Heart left ventricle (tissue), 13 donors: ENCODE data around the gene VSIG2.

Experiments used
- CTCF ChIP-seq, 12 donors: fragments of 200-600 bp; sonication (generic) in 4 of 12; IDR thresholded peaks; one replicate each; pipeline versions ENCODE4 v1.5.0 to v1.8.0; 2018 to 2022; ENCODE audit warnings: antibody characterized with exemption in 12 of 12, mild to moderate bottlenecking in 5 of 12
- POLR2A ChIP-seq, 2 donors: fragments of 450-650 bp; IDR thresholded peaks; one replicate each; pipeline ENCODE4 v1.6.1; 2017; ENCODE audit warnings: antibody characterized with exemption in 2 of 2, mild to moderate bottlenecking in 2 of 2, moderate library complexity in 2 of 2
- donor health status: ischemic (EF 13 %, LVEDD 7.1; RV severe dilation, severe dysfunction).
- donor health status: DM: no; HTN: yes; CAD: no.
- donor health status: DM: no; HTN: no; CAD: no.
- donor health status: ischemic (EF 25% LVEDD 6.9; RV normal size, moderate dysfunction).
- donor health status: ischemic (EF 25% LVEDD 5.7; RV mildly dilated, moderate dysfunction).
- donor health status: ischemic (EF 35%, LVEDD 5.7; RV mildly dilated, moderate dysfunction).
- donor health status: nonischemic (EF 11% LVEDD 7.7; RV severe dilation, severe dysfunction).
- donor health status: DM: yes; HTN: yes; CAD: no.
- donor health status: PGD.
- donor health status: ischemic (EF 29% LVEDD 5.4; RV normal size, mild dysfunction).
- donor health status: nonischemic (EF 23%, LVEDD 6.1; RV moderate dilation, normal function).

GRCh38 chr11:124756753-124757227 is 4.7 kb upstream of the VSIG2 start:
- TF ChIP-seq CTCF (IDR thresholded peaks at IDR 0.05): no peak
- no peak for TF ChIP-seq POLR2A (IDR thresholded peaks at IDR 0.05)
